ENCODE measurements around the gene GRK5.

The GRK5 gene

DNA sequence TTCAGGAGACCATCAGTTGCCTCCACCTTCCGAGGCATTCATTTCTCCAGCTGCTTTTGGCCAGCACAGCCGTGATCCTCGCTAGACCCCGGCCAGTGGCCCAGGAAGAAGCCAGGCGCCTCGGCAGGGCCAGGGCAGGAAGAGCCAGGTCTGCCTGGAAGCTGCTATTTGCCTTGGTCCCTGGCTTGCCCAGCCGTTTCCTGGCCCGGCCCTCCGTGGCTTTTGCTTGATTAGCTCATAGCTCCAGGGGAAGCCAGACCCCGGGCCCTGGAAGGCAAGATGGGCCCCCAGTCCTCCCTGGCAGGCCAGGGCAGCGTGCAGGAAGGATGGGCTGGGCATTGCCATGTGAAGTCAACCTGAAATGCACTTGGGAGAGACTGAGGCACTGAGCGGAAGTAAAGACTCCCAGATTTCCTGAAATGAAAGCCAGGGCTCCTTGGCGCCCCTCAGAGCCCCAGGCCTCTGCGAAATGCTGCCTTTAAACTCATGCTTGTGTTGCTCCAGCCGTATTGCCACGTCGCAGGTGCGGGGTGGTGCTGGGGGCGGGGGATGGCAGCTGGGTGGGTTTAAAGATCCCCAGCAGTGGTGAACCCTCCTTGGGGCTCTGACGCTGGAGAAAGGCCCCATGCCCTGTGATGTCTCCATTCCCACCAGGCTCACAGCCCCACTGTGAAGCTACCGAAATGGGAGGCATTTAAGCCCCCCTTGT lies 160.6 kb downstream of the GRK5 start:
- H3K27ac Mint-ChIP-seq (ENCODE audit: low read depth), result no peak overlapping the region
- H3K4me3 Mint-ChIP-seq, result no peak overlapping the region
- H3K36me3 Mint-ChIP-seq (ENCODE audit: insufficient read depth), result peaks cover 1% of the 10 kb centered on the region
- H3K27me3 Mint-ChIP-seq, result no peaks in the 10 kb centered on the region
- DNase-seq (ENCODE audit: low spot score in 2 of 2) (no peak), ATAC-seq (replicated peaks; ENCODE audit: extremely low read depth, poor library complexity, severe bottlenecking) (no peak)
- no peaks in the 10 kb centered on the region for H3K9me3 Mint-ChIP-seq
- H3K4me1 Mint-ChIP-seq, result peaks cover 21% of the 10 kb centered on the region

DNA sequence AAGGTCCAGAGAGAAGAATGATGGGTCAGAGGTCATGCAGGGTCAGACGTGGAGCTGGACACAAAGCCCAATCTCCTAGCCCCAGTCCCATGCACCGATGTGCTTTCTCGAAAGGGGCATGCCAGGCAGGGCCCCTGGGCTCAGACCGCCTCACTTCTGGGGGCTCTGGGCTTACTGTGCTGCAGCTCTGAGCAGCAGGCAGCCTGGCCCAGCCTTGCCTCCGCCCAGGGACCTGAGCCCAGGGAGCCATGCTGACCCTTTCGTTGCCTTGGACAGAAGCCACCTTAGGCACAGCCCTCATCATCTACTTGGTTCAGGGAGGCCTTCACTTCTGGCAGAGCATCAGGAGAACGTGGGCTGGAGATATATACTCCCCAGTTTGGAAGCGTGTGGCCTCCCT lies 161.2 kb downstream of the GRK5 start:
- no peaks in the 10 kb centered on the region for H3K27me3 Mint-ChIP-seq
- no peak for ATAC-seq (replicated peaks; ENCODE audit: extremely low read depth, poor library complexity, severe bottlenecking)
- no peak for DNase-seq (ENCODE audit: low spot score in 2 of 2)
- H3K4me1 Mint-ChIP-seq, result peaks cover 21% of the 10 kb centered on the region
- no peak overlapping the region for H3K4me3 Mint-ChIP-seq
- H3K36me3 Mint-ChIP-seq (ENCODE audit: insufficient read depth), result peaks cover 1% of the 10 kb centered on the region
- no peak overlapping the region for H3K27ac Mint-ChIP-seq (ENCODE audit: low read depth)
- no peaks in the 10 kb centered on the region for H3K9me3 Mint-ChIP-seq

DNA sequence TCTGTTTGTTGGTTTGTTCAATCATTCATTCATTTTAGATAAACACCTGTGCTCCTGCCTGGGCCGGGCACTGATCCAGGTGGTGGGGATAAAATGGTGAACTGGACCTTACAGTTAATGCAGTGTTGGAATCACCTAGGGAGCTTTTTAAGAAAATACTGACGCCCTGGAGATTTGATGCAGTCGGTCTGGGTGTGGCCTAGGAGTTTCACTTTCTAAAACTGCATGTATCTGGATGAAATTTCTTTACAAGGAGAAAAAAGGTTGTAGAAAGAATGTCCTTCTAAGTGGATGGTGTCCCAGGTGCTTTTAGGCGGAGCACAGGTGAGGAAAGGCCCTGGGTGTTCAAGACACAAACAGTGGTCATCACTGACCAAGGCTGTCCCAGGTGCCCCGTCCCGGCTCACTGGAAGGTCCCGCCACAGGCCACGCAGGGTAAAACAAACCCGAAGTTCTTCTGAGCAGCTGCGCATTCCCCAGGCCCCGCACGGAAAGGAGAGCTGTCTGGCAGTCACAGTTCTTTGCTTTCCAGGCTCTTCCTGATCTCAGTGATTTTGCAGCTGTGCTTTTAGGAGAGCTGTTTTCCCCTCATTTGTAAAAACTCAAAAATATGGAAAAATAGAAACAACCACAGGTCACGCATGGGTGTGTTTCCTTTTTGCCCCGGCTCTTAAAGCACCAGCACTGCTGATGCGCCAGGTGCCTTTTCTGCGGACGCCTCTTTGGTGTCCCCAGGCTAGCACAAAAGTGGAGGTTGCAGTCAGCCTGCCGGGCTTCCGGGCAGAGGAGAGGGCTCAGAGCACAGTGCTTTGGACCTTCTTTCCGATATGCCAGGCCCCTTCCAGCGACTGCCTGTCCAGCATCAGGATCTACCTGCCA lies 161.9 kb downstream of the GRK5 start:
- Mint-ChIP-seq H3K4me3 (no peak overlapping the region), H3K27ac (ENCODE audit: low read depth) (no peak overlapping the region)

DNA sequence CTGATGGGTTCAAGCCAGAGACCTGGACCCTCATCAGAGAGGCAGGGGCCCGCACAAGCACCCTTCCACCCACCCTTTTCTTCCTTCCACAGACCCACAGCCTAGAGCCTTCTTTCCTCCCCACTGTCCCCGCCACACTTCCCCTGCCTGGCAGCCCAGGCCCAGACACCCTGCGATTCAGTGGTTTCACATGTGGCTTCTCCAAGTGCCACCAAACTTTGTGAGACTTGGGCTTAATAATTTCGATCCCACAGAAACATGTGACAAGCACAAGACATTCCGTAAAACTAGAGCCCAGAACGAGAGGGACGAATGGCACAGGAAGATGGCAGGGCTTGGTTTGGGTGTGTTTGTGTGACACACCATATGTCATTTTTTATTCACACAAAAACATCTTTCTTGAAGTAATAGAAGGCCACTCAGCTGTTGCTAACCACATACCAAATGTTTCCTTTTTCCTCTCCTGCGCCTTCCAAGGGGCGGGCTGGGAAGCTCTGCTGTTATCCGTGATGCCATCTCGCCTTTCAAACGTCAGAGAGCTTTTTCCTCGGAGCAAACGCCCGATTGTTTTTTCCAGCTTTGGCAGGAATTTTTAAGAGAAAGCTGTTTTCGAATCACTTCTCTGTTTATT lies 162.9 kb downstream of the GRK5 start:
- no peaks in the 10 kb centered on the region for H3K27me3 Mint-ChIP-seq
- H3K36me3 Mint-ChIP-seq (ENCODE audit: insufficient read depth), result peaks cover 1% of the 10 kb centered on the region
- no peak overlapping the region for H3K27ac Mint-ChIP-seq (ENCODE audit: low read depth)
- H3K4me1 Mint-ChIP-seq, result peaks cover 19% of the 10 kb centered on the region
- H3K9me3 Mint-ChIP-seq, result no peaks in the 10 kb centered on the region
- no peak for ATAC-seq (replicated peaks; ENCODE audit: extremely low read depth, poor library complexity, severe bottlenecking)
- DNase-seq (ENCODE audit: low spot score in 2 of 2), result no peak
- no peak overlapping the region for H3K4me3 Mint-ChIP-seq

More for the DNA sequence above, 161.9 kb downstream of the GRK5 start:
- ATAC-seq (replicated peaks; ENCODE audit: extremely low read depth, poor library complexity, severe bottlenecking), result no peak
- no peak for DNase-seq (ENCODE audit: low spot score in 2 of 2)
- H3K36me3 Mint-ChIP-seq (ENCODE audit: insufficient read depth), result peaks cover 1% of the 10 kb centered on the region
- H3K9me3 Mint-ChIP-seq, result no peaks in the 10 kb centered on the region
- peaks cover 21% of the 10 kb centered on the region for H3K4me1 Mint-ChIP-seq
- H3K27me3 Mint-ChIP-seq, result no peaks in the 10 kb centered on the region

DNA sequence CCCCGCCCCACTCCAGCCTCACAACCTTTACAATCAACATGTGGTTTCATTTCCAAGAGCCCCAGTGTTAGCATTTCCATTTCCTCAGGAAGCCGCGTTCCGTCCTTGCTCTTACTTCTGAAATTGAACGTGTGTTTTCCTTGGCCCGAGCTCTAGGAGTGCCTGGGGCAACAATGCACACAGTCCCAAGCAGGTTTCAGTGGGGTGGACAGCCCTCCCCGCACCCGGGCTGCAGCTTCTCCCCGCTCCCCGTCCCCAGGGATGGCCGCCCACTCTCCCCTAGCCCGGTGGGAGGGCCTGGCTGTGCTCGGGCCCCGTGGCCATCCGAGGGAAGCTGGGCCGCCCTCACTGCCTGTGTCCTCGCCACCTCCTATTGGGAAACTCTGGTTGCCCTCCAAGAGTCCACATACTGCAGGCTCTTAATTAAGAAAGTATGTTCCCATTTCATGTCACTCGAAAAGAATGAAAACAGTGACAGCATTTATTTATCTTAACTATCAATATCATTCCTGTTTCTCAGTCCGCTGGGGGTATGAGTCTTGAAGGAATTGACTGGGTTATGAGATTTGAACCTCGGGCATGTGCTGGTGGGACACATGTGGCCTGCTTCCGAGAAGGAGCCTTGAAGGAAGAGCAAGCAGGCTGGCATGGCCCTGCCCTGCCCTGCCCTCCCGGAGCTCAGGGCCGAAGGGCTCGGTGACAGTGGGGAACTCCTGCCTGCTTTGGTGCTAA lies 163.8 kb downstream of the GRK5 start:
- Mint-ChIP-seq H3K4me3 (no peak overlapping the region), H3K36me3 (ENCODE audit: insufficient read depth) (peaks cover 1% of the 10 kb centered on the region), H3K9me3 (no peaks in the 10 kb centered on the region), H3K27me3 (no peaks in the 10 kb centered on the region), H3K4me1 (peaks cover 27% of the 10 kb centered on the region), H3K27ac (ENCODE audit: low read depth) (no peak overlapping the region)
- no peak for ATAC-seq (replicated peaks; ENCODE audit: extremely low read depth, poor library complexity, severe bottlenecking)
- no peak for DNase-seq (ENCODE audit: low spot score in 2 of 2)

DNA sequence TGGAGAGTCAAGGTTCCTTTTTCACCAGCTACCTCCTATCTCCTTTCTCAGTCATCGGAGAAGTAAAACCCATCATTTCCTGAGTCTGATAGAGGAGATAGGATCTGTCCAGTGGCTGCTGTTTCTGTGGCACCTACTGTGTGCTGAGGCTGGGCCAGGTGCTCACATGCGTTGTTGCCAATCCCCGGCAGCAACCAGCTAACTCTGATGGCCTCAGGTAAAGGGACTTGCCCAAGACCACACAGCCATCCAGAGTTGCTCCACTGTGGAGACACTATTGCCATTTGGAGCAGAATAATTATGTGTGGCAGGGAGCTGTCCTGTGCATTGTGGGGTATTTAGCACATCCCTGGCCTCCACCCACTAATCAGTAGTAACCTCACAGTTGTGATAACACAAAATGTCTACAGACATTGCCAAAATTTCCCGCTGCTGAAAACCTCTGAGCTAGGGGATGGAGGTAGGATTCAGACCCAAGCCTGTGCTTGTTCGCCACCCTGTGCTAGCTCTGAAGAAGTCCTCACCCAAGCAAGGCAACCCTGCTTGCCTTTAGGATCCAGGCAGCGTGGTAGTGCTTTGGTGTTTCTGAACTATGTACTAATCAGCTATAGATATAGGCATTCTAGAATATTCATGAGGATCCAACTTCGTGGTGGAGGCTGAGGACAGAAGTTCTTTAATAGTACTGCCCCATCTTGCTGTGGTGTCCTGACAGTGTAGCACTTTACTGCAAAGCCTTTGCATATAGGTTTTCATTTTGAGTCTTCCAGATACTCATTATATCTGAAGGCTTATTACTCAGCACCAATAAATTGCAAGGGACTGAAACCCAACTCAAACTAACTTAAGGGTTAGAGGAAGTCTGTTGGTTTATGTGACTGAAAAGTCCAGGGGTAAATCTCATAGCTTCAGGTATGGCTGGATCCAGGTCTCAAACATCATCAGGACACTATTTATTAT lies 164.6 kb downstream of the GRK5 start:
- H3K27ac Mint-ChIP-seq (ENCODE audit: low read depth), result no peak overlapping the region
- H3K4me3 Mint-ChIP-seq, result no peak overlapping the region
- peaks cover 1% of the 10 kb centered on the region for H3K36me3 Mint-ChIP-seq (ENCODE audit: insufficient read depth)
- DNase-seq (ENCODE audit: low spot score in 2 of 2), result no peak
- no peak for ATAC-seq (replicated peaks; ENCODE audit: extremely low read depth, poor library complexity, severe bottlenecking)
- H3K9me3 Mint-ChIP-seq, result no peaks in the 10 kb centered on the region
- H3K4me1 Mint-ChIP-seq, result peaks cover 29% of the 10 kb centered on the region
- no peaks in the 10 kb centered on the region for H3K27me3 Mint-ChIP-seq

DNA sequence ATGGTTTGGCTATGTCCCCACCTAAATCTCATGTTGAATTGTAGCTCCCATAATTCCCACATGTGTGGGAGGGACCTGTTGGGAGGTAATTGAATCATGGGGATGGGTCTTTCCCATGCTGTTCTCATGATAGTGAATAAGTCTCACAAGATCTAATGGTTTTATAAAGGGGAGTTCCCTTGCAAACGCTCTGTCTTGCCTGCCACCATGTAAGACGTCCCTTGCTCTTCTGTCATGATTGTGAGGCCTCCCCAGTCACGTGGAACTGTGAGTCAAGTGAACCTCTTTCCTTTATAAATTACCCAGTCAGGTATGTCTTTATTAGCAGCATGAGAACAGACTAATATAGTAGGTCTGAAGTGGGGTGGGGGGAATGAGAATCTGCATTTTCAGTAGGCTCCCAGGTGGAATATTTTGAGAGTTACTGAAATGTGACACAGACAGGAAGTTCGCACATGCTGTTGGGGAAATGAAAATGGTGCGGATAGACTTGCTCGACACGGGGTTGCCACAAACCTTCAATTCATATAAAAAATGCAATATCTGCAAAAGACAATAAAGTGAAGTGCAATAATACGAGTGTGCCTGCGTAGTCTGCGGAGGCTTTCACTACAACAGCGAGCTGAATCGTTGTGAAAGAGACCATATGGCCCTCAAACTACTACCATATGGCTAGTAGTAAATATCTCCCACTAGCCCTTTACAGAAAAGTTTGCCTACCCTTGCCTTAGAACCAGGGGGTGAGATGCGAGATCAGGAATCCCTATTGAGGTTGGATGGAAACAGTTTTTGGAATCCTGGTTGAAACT lies 166.1 kb downstream of the GRK5 start:
- Mint-ChIP-seq H3K4me3 (no peak overlapping the region), H3K36me3 (ENCODE audit: insufficient read depth) (peaks cover 1% of the 10 kb centered on the region), H3K27ac (ENCODE audit: low read depth) (no peak overlapping the region), H3K9me3 (no peaks in the 10 kb centered on the region), H3K27me3 (no peaks in the 10 kb centered on the region), H3K4me1 (peaks cover 29% of the 10 kb centered on the region)
- DNase-seq (ENCODE audit: low spot score in 2 of 2), result no peak
- no peak for ATAC-seq (replicated peaks; ENCODE audit: extremely low read depth, poor library complexity, severe bottlenecking)

DNA sequence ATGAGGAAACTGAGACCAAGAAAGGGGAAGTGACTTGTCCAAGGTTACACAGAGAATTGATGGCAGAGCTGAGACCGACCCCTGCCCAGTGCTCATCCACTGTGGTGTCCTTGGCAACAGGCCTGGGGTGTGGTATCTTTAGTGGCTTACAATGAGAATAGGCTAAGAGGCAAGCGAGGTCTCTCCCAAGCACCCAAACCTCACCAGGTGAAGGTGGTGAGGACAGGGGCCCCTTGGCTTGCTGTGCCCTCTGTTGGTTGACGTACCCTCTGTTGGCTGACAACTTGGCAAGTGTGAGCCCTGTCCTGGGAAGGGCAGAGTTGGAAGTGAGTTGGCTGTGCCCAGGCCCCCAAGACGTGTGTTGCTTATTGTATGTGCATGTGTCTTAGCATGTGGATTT lies 166.9 kb downstream of the GRK5 start:
- Mint-ChIP-seq H3K36me3 (ENCODE audit: insufficient read depth) (peaks cover 1% of the 10 kb centered on the region), H3K4me1 (peaks cover 29% of the 10 kb centered on the region), H3K27me3 (no peaks in the 10 kb centered on the region), H3K27ac (ENCODE audit: low read depth) (no peak overlapping the region), H3K4me3 (no peak overlapping the region), H3K9me3 (no peaks in the 10 kb centered on the region)
- no peak for ATAC-seq (replicated peaks; ENCODE audit: extremely low read depth, poor library complexity, severe bottlenecking)
- no peak for DNase-seq (ENCODE audit: low spot score in 2 of 2)

DNA sequence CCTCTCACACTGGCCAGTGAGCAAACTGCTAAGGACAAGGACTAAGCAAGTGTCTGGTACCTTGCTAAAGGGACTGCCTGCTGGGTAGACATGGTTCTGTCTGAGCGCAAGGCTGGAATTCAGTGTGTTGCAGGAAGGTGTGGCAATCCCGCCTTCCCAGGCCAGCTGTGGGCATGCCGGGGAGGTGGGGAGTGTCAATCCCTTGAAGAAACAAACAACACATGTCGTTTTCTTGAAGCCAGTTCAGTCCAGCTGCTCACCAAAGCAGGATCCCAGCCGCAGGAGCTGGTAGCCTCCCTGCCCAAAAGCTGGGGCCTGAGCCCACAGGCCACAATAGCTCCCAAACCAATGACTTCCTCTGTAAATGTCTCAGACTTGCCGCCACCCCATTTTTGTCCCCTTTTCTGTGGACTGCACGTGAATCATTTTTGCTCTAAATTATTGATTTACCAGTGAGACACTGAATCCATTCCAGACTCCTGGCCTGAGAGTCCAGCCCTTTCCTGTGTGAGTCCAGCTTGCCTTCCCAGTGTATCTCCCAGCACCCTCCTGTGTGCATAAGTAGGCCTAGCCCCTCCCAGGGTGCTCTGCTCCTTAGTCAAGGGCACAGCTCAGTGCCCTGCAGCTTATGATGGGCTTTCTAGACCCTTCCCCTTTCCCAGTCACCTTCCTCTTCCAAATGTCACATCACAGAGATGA lies 168.4 kb downstream of the GRK5 start:
- Mint-ChIP-seq H3K36me3 (ENCODE audit: insufficient read depth) (peaks cover 1% of the 10 kb centered on the region), H3K27me3 (no peaks in the 10 kb centered on the region), H3K4me1 (peaks cover 26% of the 10 kb centered on the region), H3K4me3 (no peak overlapping the region), H3K27ac (ENCODE audit: low read depth) (no peak overlapping the region), H3K9me3 (no peaks in the 10 kb centered on the region)
- no peak for ATAC-seq (replicated peaks; ENCODE audit: extremely low read depth, poor library complexity, severe bottlenecking)
- no peak for DNase-seq (ENCODE audit: low spot score in 2 of 2)

DNA sequence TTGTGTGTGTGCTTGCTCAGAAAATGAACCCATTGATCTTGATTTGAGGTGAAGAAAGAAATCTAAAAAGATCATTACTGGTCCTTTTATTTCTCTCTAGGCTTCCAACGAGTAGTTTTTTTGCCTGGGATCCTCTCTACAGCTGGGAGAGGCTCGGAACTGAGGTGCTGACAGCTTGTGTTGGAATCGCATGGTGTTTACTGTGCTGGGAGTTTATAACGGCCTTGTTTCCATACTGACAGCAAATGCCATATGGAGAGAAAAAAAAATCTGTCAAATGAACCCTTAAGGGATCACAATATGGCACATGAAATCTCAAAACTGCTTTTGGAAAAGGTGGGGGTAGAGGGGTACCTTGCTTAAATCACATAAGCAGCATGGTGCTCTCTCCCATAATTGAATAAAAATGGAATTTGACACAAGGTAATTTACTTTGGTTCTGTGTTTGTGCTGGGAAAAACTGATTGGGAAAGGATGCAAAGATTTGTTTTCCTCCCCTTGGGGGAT lies 170.1 kb downstream of the GRK5 start:
- no peaks in the 10 kb centered on the region for H3K36me3 Mint-ChIP-seq (ENCODE audit: insufficient read depth)
- no peaks in the 10 kb centered on the region for H3K9me3 Mint-ChIP-seq
- ATAC-seq (replicated peaks; ENCODE audit: extremely low read depth, poor library complexity, severe bottlenecking) (no peak), DNase-seq (ENCODE audit: low spot score in 2 of 2) (no peak)
- H3K4me3 Mint-ChIP-seq, result no peak overlapping the region
- peaks cover 18% of the 10 kb centered on the region for H3K4me1 Mint-ChIP-seq
- no peak overlapping the region for H3K27ac Mint-ChIP-seq (ENCODE audit: low read depth)
- H3K27me3 Mint-ChIP-seq, result no peaks in the 10 kb centered on the region
